Measurements from ENCODE around the gene HPSE2. TPM values are rescaled to one million over a fixed set of nuclear protein-coding genes. Genes with fewer than 3 reads are reported as not detected.

HPSE2 gene
- total and polyA plus RNA-seq, 2 experiments from 2014 or later, result 0.10 to 0.24 TPM

- Histone ChIP-seq H3K4me1 (ENCODE audit: insufficient read depth) (peaks cover 6% of the 10 kb centered on the region; the same call in 1 of the 2 replicates), H2AFZ (no peak overlapping the region), H3F3A (replicated peaks; ENCODE audit: low read depth) (no peaks in the 10 kb centered on the region), H4K20me1 (replicated peaks; ENCODE audit: insufficient read depth) (no peaks in the 10 kb centered on the region), H3K4me2 (no peak overlapping the region), H3K36me3 (ENCODE audit: insufficient read depth) (no peaks in the 10 kb centered on the region), H3K9me2 (ENCODE audit: insufficient read depth) (0 out of 2 replicates have a peak, but pooled peaks cover 7% of the 10 kb centered on the region), H3K27ac (ENCODE audit: low read depth) (no peak overlapping the region), H3K4me3 (no peak overlapping the region), H3K79me2 (replicated peaks; ENCODE audit: insufficient read depth) (no peaks in the 10 kb centered on the region), H3K27me3 (ENCODE audit: insufficient read depth) (no peaks in the 10 kb centered on the region)
- Mint-ChIP-seq H3K4me1 (peaks cover 8% of the 10 kb centered on the region; the same call in 2 of the 3 replicates), H3K36me3 (ENCODE audit: low read depth) (no peaks in the 10 kb centered on the region), H3K27ac (no peak overlapping the region), H3K27me3 (ENCODE audit: insufficient read depth, low read depth, poor library complexity) (no peaks in the 10 kb centered on the region), H3K4me3 (no peak overlapping the region), H3K9me3 (no peaks in the 10 kb centered on the region; the same call in 2 of the 3 replicates)
- TF ChIP-seq CREB1 (CRISPR knock-in tag; IDR thresholded peaks at IDR 0.05; ENCODE audit: low read depth) (no peak), ETS1 (IDR thresholded peaks at IDR 0.05) (no peak), JUNB (IDR thresholded peaks at IDR 0.05; ENCODE audit: unreplicated experiment) (no peak), POLR2AphosphoS5 (IDR thresholded peaks at IDR 0.05; ENCODE audit: low read depth) (no peak), ZNF331 (CRISPR knock-in tag; IDR thresholded peaks at IDR 0.05; ENCODE audit: low read depth) (no peak), ZNF114 (CRISPR knock-in tag; IDR thresholded peaks at IDR 0.05) (no peak), EZH2 (IDR thresholded peaks at IDR 0.05; ENCODE audit: low read depth, unreplicated experiment) (no peak), REST (IDR thresholded peaks at IDR 0.05; ENCODE audit: unreplicated experiment) (no peak), NANOG (IDR thresholded peaks at IDR 0.05; ENCODE audit: borderline replicate concordance) (no peak), STAT1 (IDR thresholded peaks at IDR 0.05; ENCODE audit: unreplicated experiment) (no peak), EZH2phosphoT487 (IDR thresholded peaks at IDR 0.05; ENCODE audit: unreplicated experiment) (no peak), CTCF (conservative IDR thresholded peaks at IDR 0.05; ENCODE audit: low read depth in 2 of 2) (no peak), ZNF462 (CRISPR knock-in tag; IDR thresholded peaks at IDR 0.05) (no peak)
- ATAC-seq (no peak), DNase-seq (ENCODE audit: low spot score) (no peak)
Observed at GRCh38 chr10:98611436-98611835, 624.2 kb downstream of the HPSE2 start.

Measured in GM23338 (cell line).